Brain microvascular endothelial cell (primary cell): Measurements from ENCODE around the gene CCDC87.
"Not testable (repeated sequence)": the region's sequence is repeated elsewhere in the genome, so short reads cannot be mapped to it uniquely, and the experiment has no call there.

Source experiments
- DNase-seq: peaks from one replicate; pipeline ENCODE4 v3.0.0-alpha.2; 2020
- H3K27ac ChIP-seq: fragments of 250-450 bp; sonication (Bioruptor Pico); 2 replicates; pipeline ENCODE4 v1.5.1; 2020; ENCODE audit warnings: mild to moderate bottlenecking, moderate library complexity
- H3K27me3 ChIP-seq: fragments of 250-450 bp; sonication (Bioruptor Pico); replicated peaks from 2 replicates; pipeline ENCODE4 v1.5.1; 2020; ENCODE audit warnings: mild to moderate bottlenecking
- H3K36me3 ChIP-seq: fragments of 250-450 bp; sonication (Bioruptor Pico); replicated peaks from 2 replicates; pipeline ENCODE4 v1.5.1; 2020; ENCODE audit warnings: mild to moderate bottlenecking
- H3K4me3 ChIP-seq: 2 replicates; pipeline ENCODE4 v1.5.1; 2011; ENCODE audit warnings: low read depth, mild to moderate bottlenecking, control low read depth, low read length, moderate library complexity
- CTCF ChIP-seq: IDR thresholded peaks from 2 replicates; pipeline ENCODE4 v1.5.1; 2011; ENCODE audit warnings: low read depth, mild to moderate bottlenecking, moderate library complexity, low read length, control low read depth, inconsistent platforms; ENCODE audit errors: missing control alignments
- in situ Hi-C: cut with HindIII; loops from 2 replicates; pipeline ENCODE4 v1.10.0; 2017; ENCODE audit warnings: low sequenced_read_pairs, low pct_ligation_motif_present

The CCDC87 gene

DNA sequence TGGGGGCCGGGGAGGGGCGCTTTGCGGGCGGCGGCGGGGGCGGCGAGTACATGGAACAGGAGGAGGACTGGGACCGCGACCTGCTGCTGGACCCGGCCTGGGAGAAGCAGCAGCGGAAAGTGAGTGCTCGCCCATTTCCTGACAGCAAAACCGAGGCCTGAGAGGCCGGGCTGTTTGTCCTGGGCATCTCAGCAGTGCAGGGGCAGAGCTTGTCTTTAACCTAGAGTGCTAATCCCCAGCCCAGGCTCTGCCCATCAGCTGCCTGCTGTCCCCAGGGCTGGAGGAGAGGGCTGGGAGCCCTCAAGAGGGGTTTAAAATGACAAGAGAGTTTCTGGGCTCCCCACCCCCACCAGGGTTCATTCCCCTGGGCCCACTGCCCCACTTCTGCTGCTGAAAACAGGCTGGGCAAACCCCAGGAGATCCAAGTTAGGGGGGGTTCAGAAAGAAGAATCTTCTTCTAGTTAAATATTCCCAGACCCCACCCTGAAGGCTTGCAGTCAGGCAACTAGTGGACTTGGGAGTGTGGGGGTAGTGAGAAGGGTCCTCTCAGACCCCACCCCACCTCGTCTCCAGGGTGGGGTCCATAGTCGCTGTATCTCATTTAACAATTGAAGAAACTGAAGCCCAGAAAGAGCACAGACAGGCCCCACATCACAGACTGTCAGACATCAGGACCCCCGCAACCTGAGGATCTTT lies 45.7 kb downstream of the CCDC87 start:
- DNase-seq, result no peak
- in situ Hi-C loops, result no loop called here
- Histone ChIP-seq H3K27me3 (no peaks in the 10 kb centered on the region), H3K36me3 (no peaks in the 10 kb centered on the region), H3K4me3 (peak overlapping the region; percentile 70), H3K27ac (no peak overlapping the region)
- TF ChIP-seq CTCF, result no peak

DNA sequence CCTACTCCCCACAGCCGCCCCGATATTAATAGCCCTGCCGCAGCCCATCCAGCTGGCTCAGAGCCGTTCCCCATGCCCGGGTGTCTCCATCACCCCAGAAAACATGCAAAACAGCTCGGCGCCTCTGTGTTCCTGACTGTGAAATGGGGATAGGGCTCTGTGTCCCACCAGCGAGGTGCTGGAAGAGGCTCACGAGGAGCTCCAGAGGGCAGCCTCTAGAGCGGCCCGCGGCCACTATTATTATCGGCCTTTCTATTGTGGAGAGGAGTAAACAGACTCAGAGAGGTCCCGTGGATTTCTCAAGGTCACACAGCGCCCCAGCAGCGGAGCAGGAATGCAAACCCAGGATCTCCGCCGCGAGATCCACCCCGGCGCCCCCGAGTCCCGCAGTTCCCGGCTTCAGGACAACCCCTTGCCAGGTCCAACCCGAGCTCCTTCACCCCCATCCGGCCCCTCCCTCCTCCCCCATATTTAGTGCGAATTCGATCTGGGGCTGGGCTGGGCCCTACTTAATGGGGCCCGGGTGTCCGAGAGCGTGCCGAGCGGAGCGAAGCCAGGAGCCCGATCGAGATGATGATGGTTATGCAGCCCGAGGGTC lies 46.4 kb downstream of the CCDC87 start, which contains the start of gene ACTN3:
Gene ACTN3 (plus strand): TSS at position 536 of the 598 bp plus-strand sequence. CDS start 35 bp downstream, at position 571.
- H3K4me3 ChIP-seq, result peak within 1 kb of the TSS; percentile 70
- TF ChIP-seq CTCF, result no peak
- in situ Hi-C loops, result no loop called here
- H3K36me3 ChIP-seq, result no peaks in the 10 kb centered on the region
- peak within 1 kb of the TSS; percentile 48 for H3K27ac ChIP-seq
- no peak for DNase-seq
- no peaks in the 10 kb centered on the region for H3K27me3 ChIP-seq

DNA sequence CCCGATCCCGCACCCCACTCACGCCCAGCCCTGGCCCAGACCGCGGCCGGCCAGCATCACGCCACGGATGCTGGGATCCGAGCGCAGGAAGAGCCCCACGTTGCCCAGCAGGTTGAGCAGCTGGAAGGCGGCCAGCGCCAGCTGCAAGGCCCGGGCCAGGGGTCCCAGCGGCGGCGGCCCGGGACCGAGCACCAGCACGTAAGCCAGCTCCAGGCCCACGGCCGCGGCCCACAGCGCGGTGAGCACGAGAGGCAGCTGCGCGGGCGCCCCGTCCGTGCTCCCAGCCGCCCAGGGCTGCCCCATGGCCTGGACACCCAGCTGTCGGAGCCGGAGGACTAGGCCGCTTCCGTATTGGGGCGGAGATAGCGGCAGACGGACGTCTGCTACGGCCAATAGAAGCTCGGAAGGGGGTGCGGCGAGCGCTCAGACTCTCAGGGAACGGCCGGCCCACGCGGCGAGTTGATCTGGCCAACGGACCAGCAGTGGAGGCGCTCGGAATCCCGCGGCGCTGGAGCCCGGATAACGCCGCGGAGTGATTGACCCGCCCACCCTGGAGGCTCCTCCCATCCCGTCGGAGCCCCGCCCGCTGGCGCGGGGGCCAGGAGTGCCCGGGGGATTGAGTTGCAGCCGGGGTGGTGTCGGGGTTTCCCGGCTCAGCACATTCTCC lies 47.0 kb downstream of the CCDC87 start, which contains the start of gene ZDHHC24:
Gene ZDHHC24 (minus strand): TSS at position 348 of the 667 bp plus-strand sequence. CDS start 45 bp downstream, at position 303.
- in situ Hi-C loops, result no loop called here
- peak within 1 kb of the TSS; percentile 48 for H3K27ac ChIP-seq
- H3K4me3 ChIP-seq, result peak within 1 kb of the TSS; percentile 70
- no peak for TF ChIP-seq CTCF
- no peaks in the 10 kb centered on the region for H3K27me3 ChIP-seq
- no peaks in the 10 kb centered on the region for H3K36me3 ChIP-seq
- DNase-seq, result peak; percentile 97

- H3K27ac ChIP-seq, H3K36me3 ChIP-seq, in situ Hi-C loops, DNase-seq, H3K27me3 ChIP-seq: not testable (repeated sequence)
- H3K4me3 ChIP-seq, result peak overlapping the region; percentile 70
Observed at GRCh38 chr11:66544952-66545351, 47.9 kb downstream of the CCDC87 start.

DNA sequence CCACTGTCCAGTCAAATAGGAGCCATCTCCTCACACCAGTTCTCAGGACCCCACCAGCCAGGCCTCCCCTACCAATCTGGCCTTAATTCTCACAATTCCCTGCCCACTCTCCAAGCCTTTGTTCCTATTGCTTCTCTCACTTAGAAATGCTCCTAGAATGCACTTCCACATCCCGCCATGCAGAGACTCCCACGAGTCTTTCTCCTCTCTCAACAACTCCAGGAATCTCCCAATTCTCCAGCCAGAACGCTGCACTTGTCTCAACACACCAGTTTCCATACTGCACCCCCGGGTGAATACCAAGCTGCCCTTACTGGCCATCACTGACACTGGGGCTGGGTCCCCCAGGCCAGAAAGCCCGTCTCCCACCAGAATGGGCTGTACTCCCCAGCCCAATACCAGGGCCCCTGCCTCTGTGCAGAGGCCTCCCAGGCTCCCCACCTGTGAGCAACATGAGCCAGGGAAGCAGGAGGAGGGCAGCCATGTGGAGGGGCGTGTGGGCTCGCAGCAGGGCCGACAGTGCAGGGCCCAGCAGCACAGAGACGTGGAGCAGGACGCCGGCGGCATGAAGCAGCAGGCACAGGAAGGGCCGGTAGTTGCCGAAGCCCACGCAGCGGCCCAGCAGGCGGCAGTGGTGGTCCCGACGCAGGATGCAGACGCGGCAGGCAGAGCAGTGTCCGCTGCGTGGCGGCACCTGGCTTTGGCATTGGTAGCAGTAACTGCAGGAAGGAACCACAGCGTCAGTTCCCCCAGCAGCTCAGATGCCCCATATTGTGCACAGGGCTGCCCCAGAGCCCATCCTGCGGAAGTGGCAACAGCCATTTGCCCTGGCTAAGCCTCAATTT lies 49.4 kb downstream of the CCDC87 start:
- Histone ChIP-seq H3K27ac (no peak overlapping the region), H3K4me3 (peak overlapping the region; percentile 26), H3K36me3 (no peaks in the 10 kb centered on the region), H3K27me3 (no peaks in the 10 kb centered on the region)
- DNase-seq, result peak; percentile 47
- in situ Hi-C loops, result no loop called here
- peak; percentile 88 for TF ChIP-seq CTCF

- Histone ChIP-seq H3K27me3 (no peaks in the 10 kb centered on the region), H3K27ac (no peak overlapping the region), H3K36me3 (no peaks in the 10 kb centered on the region), H3K4me3 (no peak overlapping the region)
- in situ Hi-C loops, result no loop called here
- no peak for DNase-seq
- TF ChIP-seq CTCF, result no peak
Observed at GRCh38 chr11:66542362-66542761, 50.5 kb downstream of the CCDC87 start.
